HG02943 (cell line): Measurements from ENCODE around the gene RICTOR.
A peak's percentile ranks its signal among the peaks of the same experiment; 100 is the strongest.
"Not testable (repeated sequence)": the region's sequence is repeated elsewhere in the genome, so short reads cannot be mapped to it uniquely, and the experiment has no call there.

Experiments used
- ATAC-seq: cut with Tn5 transposase; IDR thresholded peaks from one replicate; pipeline ENCODE4 v1.9.1; 2021; ENCODE audit warnings: mild to moderate bottlenecking, low read depth, moderate library complexity; ENCODE audit not compliant: unreplicated experiment

Gene RICTOR

GRCh38 chr5:39062104-39062503 lies 12.1 kb downstream of the RICTOR start:
- ATAC-seq: no peak

- no peak for ATAC-seq
These were observed 15.1 kb downstream of the RICTOR start for GRCh38 chr5:39059064-39059463.

DNA sequence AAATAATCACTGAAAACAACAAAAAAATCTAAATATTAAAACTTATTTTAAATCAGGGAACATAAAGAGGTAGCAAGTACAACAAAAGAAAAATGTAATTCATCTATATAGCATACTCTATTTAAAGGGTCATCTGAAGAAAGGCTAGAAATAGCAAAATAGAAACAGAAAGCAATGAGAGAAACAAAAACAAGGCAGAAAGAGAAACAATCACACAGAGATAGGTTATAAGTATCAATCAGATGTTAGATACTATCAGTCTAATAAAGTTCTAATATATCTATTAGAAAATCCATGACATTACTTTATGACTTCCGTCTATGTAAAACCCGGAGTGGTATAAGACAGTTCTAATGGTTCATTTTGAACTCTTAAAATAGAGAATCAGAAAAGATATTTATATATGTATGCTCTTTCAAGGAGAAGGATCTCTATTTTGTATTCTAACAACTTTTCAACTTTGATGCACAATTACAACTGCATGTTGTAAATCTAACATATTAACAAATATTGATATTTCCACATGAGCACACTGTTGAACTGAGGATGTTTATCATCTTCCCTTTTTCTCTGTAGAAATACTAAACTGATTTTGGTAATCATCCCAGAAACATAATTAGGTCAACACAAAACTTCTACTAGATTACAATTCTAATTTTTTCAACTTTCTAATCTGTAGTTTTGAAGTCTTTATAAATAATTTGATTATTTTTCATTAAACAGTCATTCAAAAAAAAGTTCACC lies 15.8 kb downstream of the RICTOR start:
- ATAC-seq: peak; percentile 68

GRCh38 chr5:39057734-39058133 lies 16.5 kb downstream of the RICTOR start:
- ATAC-seq: no peak

- ATAC-seq: no peak
These were observed 18.3 kb downstream of the RICTOR start for GRCh38 chr5:39055768-39056398.

DNA sequence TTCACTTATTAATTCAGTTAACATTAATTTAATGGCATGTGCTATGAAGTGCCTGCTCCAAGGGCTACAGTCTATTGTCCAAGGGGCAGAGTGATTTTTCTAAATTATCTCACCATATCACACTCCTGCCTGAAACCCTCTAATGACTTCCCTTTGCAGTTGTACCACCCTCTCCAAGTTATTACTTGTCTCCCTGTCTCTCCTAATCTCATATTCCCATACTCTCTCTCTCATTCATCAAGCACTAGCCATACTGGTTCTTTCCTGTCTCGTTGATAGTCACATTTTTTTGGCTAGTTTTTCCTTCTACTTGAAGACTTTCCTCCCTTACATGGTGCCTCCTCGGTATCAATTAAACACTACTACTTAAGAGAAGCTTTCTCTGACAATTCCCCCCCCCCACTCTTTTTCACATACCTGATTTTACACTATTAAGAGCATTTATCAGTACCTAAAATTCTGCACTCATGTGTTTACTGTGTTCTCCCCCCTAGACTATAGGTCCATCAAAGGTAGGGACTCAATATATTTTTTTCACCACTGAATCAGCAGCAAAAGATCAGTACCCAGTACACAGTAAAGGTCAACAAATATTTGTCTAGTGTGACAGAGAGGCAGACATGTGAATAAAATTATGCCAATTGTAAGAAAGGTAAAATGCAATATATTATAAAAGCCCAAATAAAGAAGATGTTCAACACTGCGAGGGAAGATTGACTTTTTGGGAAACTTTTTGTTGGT lies 19.0 kb downstream of the RICTOR start:
- ATAC-seq: no peak

- no peak for ATAC-seq
These were observed 21.0 kb downstream of the RICTOR start for GRCh38 chr5:39053189-39053588.

DNA sequence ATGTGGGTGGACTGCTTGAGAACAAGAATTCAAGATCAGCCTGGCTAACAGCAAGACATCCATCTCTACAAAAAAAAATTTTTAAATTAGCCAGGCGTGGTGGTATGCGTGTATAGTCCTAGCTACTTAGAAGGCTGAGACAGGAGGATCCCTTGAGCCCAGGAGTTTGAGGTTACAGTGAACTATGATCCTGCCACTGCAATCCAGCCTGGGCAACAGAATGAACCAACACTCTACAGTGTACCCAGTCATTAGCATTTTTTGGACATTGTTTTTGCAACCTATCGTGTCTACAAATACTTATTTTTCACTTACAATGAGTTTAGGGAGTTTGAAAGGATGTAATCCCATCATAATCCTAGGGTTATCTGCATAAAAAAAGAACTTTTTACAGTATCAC lies 22.1 kb downstream of the RICTOR start:
- no peak for ATAC-seq

DNA sequence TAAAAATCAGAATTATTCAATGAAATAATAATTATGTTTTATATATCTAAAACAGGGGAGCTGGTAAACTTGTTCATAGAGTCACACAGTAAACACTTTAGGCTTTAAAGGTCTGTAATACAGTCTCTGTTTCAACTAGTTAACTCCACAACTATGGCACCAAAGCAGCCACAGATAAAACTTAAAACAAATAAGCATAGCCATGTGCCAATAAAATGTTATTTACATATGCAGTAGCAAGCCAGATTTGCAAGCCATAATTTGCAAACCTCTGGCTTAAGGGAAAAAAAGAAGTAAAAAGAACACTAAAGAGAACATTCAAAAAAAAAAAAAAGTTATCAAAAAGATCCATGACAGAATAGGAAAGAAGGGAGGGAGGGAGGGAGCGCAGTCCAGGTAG lies 24.9 kb downstream of the RICTOR start:
- no peak for ATAC-seq

GRCh38 chr5:39040875-39041274 lies 33.3 kb downstream of the RICTOR start:
- no peak for ATAC-seq

DNA sequence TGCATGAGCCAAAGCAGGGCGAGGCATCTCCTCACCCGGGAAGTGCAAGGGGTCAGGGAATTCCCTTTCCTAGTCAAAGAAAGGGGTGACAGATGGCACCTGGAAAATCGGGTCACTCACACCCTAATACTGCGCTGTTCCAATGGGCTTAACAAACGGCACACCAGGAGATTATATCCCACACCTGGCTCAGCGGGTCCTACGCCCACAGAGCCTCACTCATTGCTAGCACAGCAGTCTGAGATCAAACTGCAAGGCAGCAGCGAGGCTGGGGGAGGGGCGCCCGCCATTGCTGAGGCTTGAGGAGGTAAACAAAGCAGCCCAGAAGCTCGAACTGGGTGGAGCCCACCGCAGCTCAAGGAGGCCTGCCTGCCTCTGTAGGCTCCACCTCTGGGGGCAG lies 39.7 kb downstream of the RICTOR start:
- ATAC-seq: not testable (repeated sequence)

DNA sequence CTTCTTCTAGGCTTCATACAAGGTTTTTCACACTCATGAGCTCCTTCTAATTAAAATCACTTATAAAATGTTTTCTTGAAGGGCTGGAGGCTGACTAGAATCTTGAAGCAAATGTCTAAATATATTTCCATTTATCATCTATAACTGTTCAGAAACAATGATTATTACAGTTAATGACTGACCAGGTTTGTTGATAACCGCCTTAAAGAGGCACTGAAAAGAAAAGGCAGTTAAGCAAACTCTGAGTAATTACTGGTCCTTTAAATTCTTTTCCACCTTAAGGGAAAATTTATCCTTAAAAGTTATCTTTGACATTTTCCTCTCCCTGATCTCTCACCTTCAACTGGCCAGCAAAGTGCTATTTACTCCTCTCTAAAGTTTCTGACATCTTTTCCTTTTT lies 43.2 kb downstream of the RICTOR start:
- ATAC-seq: no peak

GRCh38 chr5:39025456-39025855 lies 48.7 kb downstream of the RICTOR start:
- ATAC-seq: no peak

DNA sequence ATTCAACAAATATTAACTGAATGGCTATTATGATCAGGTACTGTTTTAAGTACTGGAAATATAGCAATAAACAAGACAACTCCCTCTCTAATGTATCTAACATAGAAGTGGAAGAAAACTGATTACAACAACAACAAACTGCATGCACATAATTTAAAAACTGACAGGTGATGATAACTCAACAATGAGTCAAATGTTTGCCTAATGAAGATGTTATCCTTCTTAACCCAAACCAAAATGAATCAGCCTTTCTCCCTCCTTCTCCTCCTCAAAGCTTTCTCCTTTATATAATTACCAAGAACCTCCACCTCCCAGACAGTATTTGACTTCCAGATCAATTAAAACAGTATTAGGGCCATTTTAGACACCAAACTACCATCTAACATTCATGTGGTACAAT lies 49.3 kb downstream of the RICTOR start:
- ATAC-seq: no peak

DNA sequence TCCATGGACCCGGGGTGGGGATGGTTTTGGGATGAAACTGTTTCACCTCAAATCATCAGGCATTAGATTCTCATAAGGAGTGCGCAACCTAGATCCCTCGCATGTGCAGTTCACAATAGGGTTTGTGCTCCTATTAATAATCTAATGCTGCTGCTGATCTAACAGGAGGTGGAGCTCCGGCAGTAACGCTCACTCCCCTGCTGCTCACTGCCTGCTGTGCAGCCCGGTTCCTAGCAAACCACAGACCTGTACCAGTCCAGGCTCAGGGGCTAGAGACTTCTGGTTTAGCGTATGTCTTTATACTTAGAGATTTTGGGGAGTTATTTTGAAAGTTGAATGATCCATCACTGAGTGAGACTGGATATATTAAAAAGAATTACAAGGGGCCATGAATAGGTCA lies 50.2 kb downstream of the RICTOR start:
- no peak for ATAC-seq

DNA sequence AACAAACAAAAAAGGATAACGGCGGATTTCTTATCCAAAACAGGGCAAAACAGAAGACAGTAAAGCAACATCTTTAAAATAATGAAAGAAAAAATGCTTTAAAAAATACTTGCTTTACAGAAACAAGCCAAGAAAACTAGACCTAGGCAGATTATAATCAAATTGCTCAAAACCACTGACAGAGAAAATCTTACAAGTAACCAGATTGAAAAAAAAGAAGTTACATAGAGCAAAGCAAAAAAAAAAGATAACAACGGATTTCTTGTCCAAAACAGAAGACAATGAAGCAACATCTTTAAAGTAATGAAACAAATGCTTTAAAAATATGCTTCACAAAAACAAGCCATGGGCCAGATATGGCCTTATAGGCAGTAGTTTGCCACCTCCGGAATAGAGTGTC lies 51.1 kb downstream of the RICTOR start:
- ATAC-seq: no peak

- ATAC-seq: no peak
These were observed 52.0 kb downstream of the RICTOR start for GRCh38 chr5:39022151-39022550.

- no peak for ATAC-seq
These were observed 52.8 kb downstream of the RICTOR start for GRCh38 chr5:39021413-39021812.

GRCh38 chr5:39020458-39020857 lies 53.7 kb downstream of the RICTOR start:
- no peak for ATAC-seq

DNA sequence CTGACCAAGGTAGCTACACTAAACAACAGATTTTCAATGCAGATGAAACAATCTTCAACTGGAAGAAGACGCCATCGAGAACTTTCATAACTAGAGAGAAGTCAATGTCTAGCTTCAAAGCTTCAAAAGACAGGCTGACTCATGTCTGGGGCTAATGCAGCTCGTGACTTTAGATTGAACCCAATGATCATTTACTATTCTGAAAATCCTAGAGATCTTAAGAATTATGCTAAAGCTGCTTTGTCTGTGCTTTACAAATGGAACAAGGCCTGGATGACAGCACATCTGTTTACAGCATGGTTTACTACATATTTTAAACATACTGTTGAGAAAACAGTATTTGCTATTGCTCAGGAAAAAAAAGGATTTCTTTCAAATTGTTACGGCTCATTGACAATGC lies 54.9 kb downstream of the RICTOR start:
- no peak for ATAC-seq

DNA sequence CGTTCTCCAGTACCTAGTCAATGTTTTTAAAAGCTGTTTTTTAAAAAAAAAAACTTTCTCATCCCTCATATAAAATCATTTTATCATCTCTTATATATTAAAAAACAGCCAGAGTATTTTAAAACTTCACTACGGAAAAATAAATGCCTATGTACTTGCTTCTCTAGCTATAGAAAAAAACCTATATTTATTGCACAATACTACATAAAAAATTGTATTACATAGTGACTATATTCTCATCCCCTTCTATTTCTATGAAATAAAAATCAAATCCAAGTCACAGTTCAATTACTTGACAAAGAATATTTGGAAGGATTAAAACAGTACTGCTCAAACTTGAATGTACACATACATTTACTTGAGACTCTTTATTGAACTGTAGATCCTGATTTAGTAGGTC lies 56.7 kb downstream of the RICTOR start:
- no peak for ATAC-seq
